ENCODE data around the gene ASCC2. TPM values are rescaled to one million over a fixed set of nuclear protein-coding genes. Genes with fewer than 3 reads are reported as not detected.

Gene ASCC2
- total RNA-seq, 2 donors from 2014 or later, result 44.2 to 45.5 TPM

DNA sequence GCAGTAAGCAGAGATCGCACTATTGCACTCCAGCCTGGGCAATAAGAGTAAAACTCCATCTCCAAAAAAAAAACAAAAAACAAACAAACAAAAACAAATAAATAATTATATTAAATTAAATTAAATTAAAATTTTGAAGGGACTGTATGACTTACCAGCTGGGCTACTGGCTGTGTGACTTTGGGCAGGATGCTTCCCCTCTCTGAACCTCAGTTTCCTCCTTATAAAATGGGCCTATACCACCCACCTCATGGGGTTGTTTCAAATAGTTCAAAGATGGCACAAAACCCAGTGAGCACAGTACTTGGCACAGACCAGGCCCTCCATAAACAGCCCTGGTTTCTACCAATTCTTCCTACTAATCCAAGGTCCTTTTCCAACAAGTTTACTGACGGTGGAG lies 34.9 kb downstream of the ASCC2 start:
- peaks cover 59% of the 10 kb centered on the region for H3K36me3 Mint-ChIP-seq (ENCODE audit: low read depth)
- Histone ChIP-seq H3K9ac (ENCODE audit: extremely low read depth, low read length, poor library complexity, severe bottlenecking) (no peak overlapping the region), H3K27ac (ENCODE audit: low read depth, low read length) (no peak overlapping the region), H3K4me1 (ENCODE audit: control insufficient read depth, insufficient read depth, low read length) (peaks cover 4% of the 10 kb centered on the region), H3K36me3 (ENCODE audit: control insufficient read depth, insufficient read depth, low read length) (peaks cover 76% of the 10 kb centered on the region), H3K4me3 (ENCODE audit: low read length) (no peak overlapping the region), H3K9me3 (ENCODE audit: control insufficient read depth, low read length) (no peaks in the 10 kb centered on the region), H3K27me3 (ENCODE audit: control insufficient read depth, insufficient read depth, low read length, poor library complexity, severe bottlenecking) (no peaks in the 10 kb centered on the region)
- peaks cover 9% of the 10 kb centered on the region for H3K4me1 Mint-ChIP-seq
- no peaks in the 10 kb centered on the region for H3K9me3 Mint-ChIP-seq
- H3K27ac Mint-ChIP-seq, result no peak overlapping the region
- H3K4me3 Mint-ChIP-seq, result no peak overlapping the region
- TF ChIP-seq, protein P1, sequence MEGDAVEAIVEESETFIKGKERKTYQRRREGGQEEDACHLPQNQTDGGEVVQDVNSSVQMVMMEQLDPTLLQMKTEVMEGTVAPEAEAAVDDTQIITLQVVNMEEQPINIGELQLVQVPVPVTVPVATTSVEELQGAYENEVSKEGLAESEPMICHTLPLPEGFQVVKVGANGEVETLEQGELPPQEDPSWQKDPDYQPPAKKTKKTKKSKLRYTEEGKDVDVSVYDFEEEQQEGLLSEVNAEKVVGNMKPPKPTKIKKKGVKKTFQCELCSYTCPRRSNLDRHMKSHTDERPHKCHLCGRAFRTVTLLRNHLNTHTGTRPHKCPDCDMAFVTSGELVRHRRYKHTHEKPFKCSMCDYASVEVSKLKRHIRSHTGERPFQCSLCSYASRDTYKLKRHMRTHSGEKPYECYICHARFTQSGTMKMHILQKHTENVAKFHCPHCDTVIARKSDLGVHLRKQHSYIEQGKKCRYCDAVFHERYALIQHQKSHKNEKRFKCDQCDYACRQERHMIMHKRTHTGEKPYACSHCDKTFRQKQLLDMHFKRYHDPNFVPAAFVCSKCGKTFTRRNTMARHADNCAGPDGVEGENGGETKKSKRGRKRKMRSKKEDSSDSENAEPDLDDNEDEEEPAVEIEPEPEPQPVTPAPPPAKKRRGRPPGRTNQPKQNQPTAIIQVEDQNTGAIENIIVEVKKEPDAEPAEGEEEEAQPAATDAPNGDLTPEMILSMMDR (conservative IDR thresholded peaks at IDR 0.05), result no peak
- WGBS, 2 experiments (ENCODE audit: insufficient coverage in 1 of 2, insufficient read length in 1 of 2), result 89% methylated on average over 2 of the region's 2 CpGs; no CpG with 5 or more reads in 1 of the 2 experiments
- no peaks in the 10 kb centered on the region for H3K27me3 Mint-ChIP-seq (ENCODE audit: insufficient read depth)
- no peak for DNase-seq

DNA sequence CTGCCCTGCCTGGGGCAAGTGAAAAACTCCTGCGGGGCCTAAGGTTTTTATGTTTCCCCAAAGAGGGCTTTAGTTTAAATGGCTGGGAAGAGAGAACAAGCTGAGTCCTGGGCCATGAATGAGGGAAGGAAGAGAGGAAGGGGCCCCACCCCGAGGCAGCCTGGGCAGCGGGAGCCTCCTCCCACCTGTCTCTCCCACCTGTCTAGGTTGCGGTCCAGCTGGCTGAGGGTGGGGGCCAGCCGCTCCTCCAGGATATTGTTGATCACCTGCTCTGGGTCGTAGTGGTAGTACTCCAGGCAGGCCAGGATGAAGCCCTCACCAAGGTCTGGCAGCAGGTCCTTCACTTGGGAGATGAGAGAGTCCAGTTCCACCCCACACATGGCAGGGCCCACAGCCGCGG lies 36.3 kb downstream of the ASCC2 start:
- no peak overlapping the region for H3K27ac ChIP-seq (ENCODE audit: low read depth, low read length)

DNA sequence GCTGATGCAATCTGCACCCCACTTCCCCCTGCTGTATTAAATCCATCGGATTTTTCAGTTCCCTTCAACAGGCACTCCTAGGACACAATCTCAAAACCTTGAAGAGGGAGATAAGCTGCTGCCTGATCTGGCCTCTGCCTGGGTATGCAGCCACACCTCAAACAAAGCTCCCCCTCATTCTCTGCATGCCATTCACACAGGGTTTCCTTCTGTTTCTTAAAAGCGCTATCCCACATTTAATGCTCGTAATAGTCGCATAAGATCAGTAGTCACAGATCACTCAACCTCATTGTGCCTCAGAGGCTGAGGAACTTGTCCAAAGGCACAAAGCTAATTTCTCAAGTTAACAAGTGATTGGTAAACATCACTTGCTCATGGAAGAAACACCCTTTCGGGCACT lies 36.9 kb downstream of the ASCC2 start:
- Histone ChIP-seq H3K4me3 (ENCODE audit: low read length) (no peak overlapping the region), H3K27ac (ENCODE audit: low read depth, low read length) (no peak overlapping the region), H3K4me1 (ENCODE audit: control insufficient read depth, insufficient read depth, low read length) (peaks cover 4% of the 10 kb centered on the region), H3K9ac (ENCODE audit: extremely low read depth, low read length, poor library complexity, severe bottlenecking) (no peak overlapping the region), H3K9me3 (ENCODE audit: control insufficient read depth, low read length) (no peaks in the 10 kb centered on the region), H3K27me3 (ENCODE audit: control insufficient read depth, insufficient read depth, low read length, poor library complexity, severe bottlenecking) (no peaks in the 10 kb centered on the region), H3K36me3 (ENCODE audit: control insufficient read depth, insufficient read depth, low read length) (peaks cover 73% of the 10 kb centered on the region)
- Mint-ChIP-seq H3K4me1 (peaks cover 9% of the 10 kb centered on the region), H3K4me3 (no peak overlapping the region), H3K27ac (peak overlapping the region; percentile 33), H3K9me3 (no peaks in the 10 kb centered on the region), H3K27me3 (ENCODE audit: insufficient read depth) (no peaks in the 10 kb centered on the region), H3K36me3 (ENCODE audit: low read depth) (peaks cover 48% of the 10 kb centered on the region)
- 79 to 87% methylated on average over 4 to 5 of the region's 5 CpGs for WGBS, 2 experiments (ENCODE audit: insufficient coverage in 1 of 2, insufficient read length in 1 of 2)
- DNase-seq, result peak; percentile 64
- TF ChIP-seq, protein P1 (conservative IDR thresholded peaks at IDR 0.05), result no peak

More for the DNA sequence above, 36.3 kb downstream of the ASCC2 start:
- H3K27me3 Mint-ChIP-seq (ENCODE audit: insufficient read depth), result no peaks in the 10 kb centered on the region
- no peak overlapping the region for H3K9ac ChIP-seq (ENCODE audit: extremely low read depth, low read length, poor library complexity, severe bottlenecking)
- no peak overlapping the region for H3K4me3 Mint-ChIP-seq
- no peak overlapping the region for H3K4me3 ChIP-seq (ENCODE audit: low read length)
- H3K27ac Mint-ChIP-seq, result peak overlapping the region; percentile 33
- TF ChIP-seq, protein P1 (conservative IDR thresholded peaks at IDR 0.05), result no peak
- H3K36me3 ChIP-seq (ENCODE audit: control insufficient read depth, insufficient read depth, low read length), result peaks cover 78% of the 10 kb centered on the region
- H3K9me3 Mint-ChIP-seq, result no peaks in the 10 kb centered on the region
- H3K27me3 ChIP-seq (ENCODE audit: control insufficient read depth, insufficient read depth, low read length, poor library complexity, severe bottlenecking), result no peaks in the 10 kb centered on the region
- no peak for DNase-seq
- H3K9me3 ChIP-seq (ENCODE audit: control insufficient read depth, low read length), result no peaks in the 10 kb centered on the region
- 96 to 100% methylated on average over 2 to 8 of the region's 8 CpGs for WGBS, 2 experiments (ENCODE audit: insufficient coverage in 1 of 2, insufficient read length in 1 of 2)
- H3K4me1 ChIP-seq (ENCODE audit: control insufficient read depth, insufficient read depth, low read length), result peaks cover 4% of the 10 kb centered on the region
- peaks cover 9% of the 10 kb centered on the region for H3K4me1 Mint-ChIP-seq
- peaks cover 51% of the 10 kb centered on the region for H3K36me3 Mint-ChIP-seq (ENCODE audit: low read depth)
